HFF-Myc (cell line): ENCODE measurements around the gene ITGAE.
A peak's percentile ranks its signal among the peaks of the same experiment; 100 is the strongest.

Experiments used
- DNase-seq: peaks from one replicate; pipeline ENCODE4 v3.0.0-alpha.2; 2011; ENCODE audit warnings: low read depth; ENCODE audit errors: extremely low read depth
- H3K4me3 ChIP-seq: replicated peaks from 2 replicates; pipeline ENCODE4 v1.5.1; 2011; ENCODE audit warnings: low read depth, mild to moderate bottlenecking, control low read depth, low read length
- TF ChIP-seq, protein P1 (sequence below): IDR thresholded peaks from 2 replicates; pipeline ENCODE4 v1.5.1; 2012; ENCODE audit warnings: mild to moderate bottlenecking, low read depth, low read length, control low read depth; ENCODE audit errors: missing control alignments

Gene ITGAE

DNA sequence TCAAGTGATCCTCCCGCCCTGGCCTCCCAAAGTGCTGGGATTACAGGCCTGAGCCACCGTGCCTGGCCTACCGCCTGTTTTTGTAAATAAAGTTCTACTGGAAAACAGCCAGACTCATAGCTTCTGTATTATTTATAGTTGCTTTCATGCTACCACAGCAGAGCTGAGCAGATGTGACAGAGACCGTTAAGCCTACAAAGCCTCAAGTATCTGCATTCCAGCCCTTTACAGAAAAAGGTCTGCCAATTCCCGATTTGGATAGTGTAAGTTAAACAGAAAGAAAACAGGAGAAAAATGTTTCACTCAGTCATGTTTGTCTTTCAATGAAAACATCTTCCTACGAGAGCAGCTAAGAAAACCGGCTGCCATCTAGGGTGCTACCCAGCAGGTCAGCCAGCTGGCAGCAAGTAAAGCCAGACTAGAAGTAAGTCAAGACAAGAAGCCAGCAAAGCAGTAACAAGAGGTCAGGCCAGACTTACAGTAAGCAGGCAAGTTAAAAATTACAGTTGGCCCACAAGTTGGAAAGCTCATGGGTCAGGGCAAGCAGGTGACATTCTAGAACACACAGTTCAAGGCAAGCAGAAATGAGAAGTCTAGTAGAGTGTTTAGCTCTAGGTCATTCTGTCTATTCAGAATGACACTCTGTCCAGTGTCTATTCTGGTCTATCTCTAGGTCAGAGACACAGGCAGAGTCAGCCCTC lies 27.3 kb upstream of the ITGAE start:
- DNase-seq, result no peak
- no peak overlapping the region for H3K4me3 ChIP-seq
- TF ChIP-seq, protein P1, sequence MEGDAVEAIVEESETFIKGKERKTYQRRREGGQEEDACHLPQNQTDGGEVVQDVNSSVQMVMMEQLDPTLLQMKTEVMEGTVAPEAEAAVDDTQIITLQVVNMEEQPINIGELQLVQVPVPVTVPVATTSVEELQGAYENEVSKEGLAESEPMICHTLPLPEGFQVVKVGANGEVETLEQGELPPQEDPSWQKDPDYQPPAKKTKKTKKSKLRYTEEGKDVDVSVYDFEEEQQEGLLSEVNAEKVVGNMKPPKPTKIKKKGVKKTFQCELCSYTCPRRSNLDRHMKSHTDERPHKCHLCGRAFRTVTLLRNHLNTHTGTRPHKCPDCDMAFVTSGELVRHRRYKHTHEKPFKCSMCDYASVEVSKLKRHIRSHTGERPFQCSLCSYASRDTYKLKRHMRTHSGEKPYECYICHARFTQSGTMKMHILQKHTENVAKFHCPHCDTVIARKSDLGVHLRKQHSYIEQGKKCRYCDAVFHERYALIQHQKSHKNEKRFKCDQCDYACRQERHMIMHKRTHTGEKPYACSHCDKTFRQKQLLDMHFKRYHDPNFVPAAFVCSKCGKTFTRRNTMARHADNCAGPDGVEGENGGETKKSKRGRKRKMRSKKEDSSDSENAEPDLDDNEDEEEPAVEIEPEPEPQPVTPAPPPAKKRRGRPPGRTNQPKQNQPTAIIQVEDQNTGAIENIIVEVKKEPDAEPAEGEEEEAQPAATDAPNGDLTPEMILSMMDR, result no peak

DNA sequence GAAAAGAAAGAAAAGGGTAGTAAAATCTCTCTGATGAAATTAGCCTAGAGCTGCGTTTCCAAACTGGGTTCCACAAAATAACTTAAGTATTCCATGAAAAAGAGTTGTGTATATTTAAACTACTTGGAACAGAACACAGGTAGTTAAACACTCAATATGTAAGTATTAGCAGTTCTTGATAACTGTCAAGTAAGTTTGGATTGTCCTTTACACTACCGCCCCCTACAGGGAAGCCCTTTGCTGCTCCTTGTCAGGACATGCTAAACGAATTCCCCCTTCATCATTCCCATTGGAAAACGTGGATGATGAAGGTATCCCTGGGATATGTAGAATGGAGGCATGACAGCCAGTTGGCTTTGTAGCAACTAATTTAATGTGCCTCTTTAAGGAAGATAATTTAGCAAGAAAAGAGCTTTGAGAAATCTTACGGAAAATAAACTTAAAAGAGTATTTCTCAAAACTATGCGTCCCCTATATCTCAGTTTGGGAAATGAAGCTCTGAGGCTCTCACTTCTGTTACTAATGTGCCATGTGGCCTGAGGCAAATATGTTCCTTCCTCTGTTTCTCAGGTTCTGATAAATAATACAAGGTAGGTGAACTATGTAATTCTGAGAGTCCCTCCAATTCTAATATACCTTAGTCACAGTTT lies 26.3 kb upstream of the ITGAE start:
- TF ChIP-seq, protein P1, result peak; percentile 82
- H3K4me3 ChIP-seq, result no peak overlapping the region
- DNase-seq, result peak; percentile 43

DNA sequence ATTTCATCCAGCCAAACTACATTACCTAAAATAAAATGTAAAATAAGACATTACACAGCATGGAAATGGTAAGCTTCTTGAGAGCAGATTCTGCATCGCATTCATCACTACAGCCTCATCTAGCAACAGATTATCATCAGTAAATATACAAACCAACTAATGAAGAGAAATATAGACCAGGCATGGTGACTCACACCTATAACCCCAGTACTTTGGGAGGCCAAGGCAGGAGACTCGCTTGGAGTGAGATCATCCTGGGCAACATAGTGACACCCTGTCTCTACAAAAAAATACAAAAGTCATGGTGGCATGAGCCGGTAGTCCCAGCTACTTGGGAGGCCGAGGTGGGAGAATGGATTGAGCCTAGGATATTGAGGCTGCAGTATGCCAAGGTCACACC lies 25.2 kb upstream of the ITGAE start:
- H3K4me3 ChIP-seq, result no peak overlapping the region
- DNase-seq, result no peak
- TF ChIP-seq, protein P1, result no peak

DNA sequence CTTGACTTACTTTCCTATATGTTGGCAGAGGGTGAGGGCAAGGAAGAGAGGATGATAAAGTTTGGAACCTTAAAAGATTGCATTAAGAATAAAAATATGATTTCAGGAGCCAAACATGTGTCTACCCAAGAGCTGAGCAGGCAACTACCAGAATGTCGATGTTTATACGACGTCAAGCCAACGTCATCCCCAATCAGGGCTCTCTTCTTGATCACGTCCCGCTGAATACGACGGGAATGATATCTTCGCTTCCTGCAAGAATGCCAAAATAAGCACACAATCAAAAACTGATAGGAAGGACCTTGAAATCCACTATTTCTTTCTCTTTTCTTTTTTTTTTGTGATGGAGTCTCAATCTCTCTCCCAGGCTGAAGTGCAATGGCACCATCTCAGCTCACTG lies 20.1 kb upstream of the ITGAE start:
- TF ChIP-seq, protein P1, result no peak
- H3K4me3 ChIP-seq, result no peak overlapping the region
- no peak for DNase-seq

DNA sequence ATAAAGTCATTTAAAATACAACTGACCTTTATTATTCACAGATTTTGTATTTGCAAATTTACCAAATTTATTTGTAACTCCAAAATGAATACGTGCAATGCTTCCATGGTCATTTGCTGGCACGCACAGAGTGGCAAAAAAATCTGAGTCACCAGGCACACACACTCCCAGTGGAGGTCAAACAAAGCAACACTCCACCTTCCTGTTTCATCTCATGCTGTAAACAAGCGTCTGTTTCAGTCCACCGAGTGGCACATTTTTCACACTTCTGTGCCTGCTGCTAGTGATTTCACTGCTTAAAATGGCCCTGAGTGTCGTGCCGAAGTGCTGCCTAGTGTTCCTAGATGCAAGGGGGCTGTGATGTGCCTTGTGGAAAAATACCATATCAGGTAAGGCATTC lies 17.8 kb upstream of the ITGAE start:
- TF ChIP-seq, protein P1, result no peak
- H3K4me3 ChIP-seq, result no peak overlapping the region
- DNase-seq, result no peak

DNA sequence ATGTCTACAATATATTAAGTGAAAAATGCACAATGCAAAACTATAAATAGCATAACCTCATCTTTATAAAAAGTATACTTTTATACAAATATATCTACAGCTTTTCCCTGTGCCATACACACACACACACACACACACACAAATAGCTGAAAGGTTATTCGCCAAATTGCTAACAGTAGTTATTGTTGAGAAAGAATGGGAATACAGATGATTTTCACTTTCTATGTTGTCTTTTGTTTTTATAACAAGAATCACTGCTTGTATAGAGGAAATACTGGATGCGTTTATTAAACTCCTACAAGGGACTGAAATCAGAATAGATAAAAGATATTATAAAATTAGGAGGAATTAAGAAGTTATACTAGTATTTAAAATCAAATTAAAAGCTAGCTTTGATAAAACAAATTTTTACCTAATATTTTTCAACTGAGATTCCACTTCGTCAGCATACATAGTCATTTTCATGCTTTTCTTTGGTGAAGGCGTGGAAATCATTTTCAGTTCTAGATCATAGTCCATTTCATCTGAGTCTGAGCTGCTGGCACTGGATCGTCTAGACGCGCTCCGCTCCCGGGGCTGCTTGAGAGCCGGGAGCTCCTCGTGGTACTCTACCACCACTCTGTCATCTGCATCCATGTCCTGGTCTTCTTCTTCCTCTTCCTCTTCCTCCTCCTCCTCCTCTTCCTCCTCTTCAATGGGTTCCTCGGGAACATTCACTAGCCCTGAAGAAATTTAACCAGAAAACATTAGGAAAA lies 17.0 kb upstream of the ITGAE start:
- TF ChIP-seq, protein P1, result no peak
- H3K4me3 ChIP-seq, result no peak overlapping the region
- no peak for DNase-seq
